Measurements from ENCODE around the gene IFT25.

- TF ChIP-seq, protein P1, sequence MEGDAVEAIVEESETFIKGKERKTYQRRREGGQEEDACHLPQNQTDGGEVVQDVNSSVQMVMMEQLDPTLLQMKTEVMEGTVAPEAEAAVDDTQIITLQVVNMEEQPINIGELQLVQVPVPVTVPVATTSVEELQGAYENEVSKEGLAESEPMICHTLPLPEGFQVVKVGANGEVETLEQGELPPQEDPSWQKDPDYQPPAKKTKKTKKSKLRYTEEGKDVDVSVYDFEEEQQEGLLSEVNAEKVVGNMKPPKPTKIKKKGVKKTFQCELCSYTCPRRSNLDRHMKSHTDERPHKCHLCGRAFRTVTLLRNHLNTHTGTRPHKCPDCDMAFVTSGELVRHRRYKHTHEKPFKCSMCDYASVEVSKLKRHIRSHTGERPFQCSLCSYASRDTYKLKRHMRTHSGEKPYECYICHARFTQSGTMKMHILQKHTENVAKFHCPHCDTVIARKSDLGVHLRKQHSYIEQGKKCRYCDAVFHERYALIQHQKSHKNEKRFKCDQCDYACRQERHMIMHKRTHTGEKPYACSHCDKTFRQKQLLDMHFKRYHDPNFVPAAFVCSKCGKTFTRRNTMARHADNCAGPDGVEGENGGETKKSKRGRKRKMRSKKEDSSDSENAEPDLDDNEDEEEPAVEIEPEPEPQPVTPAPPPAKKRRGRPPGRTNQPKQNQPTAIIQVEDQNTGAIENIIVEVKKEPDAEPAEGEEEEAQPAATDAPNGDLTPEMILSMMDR (IDR thresholded peaks at IDR 0.05), result peak; percentile 36 to 55 (median 51)
- no peak for TF ChIP-seq POLR2AphosphoS5 (IDR thresholded peaks at IDR 0.05)
- TF ChIP-seq POLR2A (IDR thresholded peaks at IDR 0.05), result no peak
Measured at GRCh38 chr1:53959664-53960250, 14.3 kb upstream of the IFT25 start.

Data from gastroesophageal sphincter (tissue), 3 donors.